Epithelial cell of esophagus (primary cell): ENCODE measurements around the gene PLEKHB2.

Source experiments
- DNase-seq: peaks from one replicate; pipeline ENCODE4 v3.0.0; 2010; ENCODE audit warnings: low read depth
- H3K4me3 ChIP-seq: 2 replicates; pipeline ENCODE4 v1.5.1; 2011; ENCODE audit warnings: mild to moderate bottlenecking, low read length, control low read depth
- TF ChIP-seq, protein P1 (sequence below): IDR thresholded peaks from 2 replicates; pipeline ENCODE4 v1.5.1; 2011; ENCODE audit warnings: low read depth, mild to moderate bottlenecking, low read length, control low read depth, inconsistent platforms; ENCODE audit not compliant: insufficient read depth; ENCODE audit errors: missing control alignments

Gene PLEKHB2

DNA sequence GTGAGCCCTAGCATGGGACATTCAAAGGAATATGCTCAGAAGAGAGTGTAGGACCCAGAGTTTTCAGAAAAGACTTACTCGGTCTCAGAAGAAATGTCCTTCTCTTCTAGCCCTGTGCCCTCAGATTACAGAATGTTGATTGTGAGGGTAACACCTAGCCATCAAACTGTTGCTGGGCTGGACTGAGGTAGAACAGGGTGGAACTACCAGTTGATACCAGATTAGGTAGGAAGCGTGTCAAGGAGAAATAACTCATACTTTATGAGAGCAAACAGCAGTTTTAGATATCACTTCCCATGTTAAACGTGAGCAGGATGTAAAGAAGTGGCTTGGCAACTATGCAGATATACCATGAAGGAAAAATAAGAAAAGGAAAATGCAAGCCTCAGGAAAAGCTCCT is 22.8 kb downstream of the PLEKHB2 start:
- TF ChIP-seq, protein P1, sequence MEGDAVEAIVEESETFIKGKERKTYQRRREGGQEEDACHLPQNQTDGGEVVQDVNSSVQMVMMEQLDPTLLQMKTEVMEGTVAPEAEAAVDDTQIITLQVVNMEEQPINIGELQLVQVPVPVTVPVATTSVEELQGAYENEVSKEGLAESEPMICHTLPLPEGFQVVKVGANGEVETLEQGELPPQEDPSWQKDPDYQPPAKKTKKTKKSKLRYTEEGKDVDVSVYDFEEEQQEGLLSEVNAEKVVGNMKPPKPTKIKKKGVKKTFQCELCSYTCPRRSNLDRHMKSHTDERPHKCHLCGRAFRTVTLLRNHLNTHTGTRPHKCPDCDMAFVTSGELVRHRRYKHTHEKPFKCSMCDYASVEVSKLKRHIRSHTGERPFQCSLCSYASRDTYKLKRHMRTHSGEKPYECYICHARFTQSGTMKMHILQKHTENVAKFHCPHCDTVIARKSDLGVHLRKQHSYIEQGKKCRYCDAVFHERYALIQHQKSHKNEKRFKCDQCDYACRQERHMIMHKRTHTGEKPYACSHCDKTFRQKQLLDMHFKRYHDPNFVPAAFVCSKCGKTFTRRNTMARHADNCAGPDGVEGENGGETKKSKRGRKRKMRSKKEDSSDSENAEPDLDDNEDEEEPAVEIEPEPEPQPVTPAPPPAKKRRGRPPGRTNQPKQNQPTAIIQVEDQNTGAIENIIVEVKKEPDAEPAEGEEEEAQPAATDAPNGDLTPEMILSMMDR = no peak
- DNase-seq = no peak
- no peak overlapping the region for H3K4me3 ChIP-seq

DNA sequence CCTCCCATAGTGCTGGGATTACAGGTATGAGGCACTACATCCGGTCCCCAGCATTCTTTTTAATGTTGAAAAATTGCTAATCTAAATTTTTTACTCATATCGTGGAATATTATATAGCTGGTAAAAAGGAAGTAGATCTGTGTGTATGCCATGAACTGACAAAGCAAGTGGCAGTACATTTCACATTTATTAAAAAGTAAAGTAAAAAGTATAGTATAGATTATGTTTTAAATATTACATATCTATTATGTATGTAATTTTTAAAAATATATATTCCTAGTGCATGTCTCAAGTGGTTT is 25.1 kb downstream of the PLEKHB2 start:
- no peak for DNase-seq
- H3K4me3 ChIP-seq = no peak overlapping the region
- TF ChIP-seq, protein P1 = no peak

DNA sequence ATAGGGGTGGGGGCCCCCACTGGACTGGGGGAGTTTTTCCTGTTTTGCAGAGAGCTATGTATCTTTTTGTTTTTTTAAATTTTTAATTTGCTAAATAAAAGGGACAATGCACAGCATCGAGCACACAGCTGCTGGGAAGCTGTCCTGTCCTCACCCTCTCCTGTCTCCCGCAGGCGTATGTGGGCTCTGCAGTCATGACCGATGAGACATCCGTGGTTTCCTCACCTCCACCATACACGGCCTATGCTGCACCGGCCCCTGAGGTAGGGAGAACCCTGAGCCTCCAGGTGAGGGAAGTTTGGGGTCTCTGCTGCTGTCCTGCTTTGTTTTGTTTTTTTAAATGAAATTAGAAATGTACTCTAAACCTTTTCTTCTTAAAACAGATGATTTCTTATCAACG is 27.6 kb downstream of the PLEKHB2 start:
- DNase-seq = no peak
- TF ChIP-seq, protein P1 = no peak
- no peak overlapping the region for H3K4me3 ChIP-seq

DNA sequence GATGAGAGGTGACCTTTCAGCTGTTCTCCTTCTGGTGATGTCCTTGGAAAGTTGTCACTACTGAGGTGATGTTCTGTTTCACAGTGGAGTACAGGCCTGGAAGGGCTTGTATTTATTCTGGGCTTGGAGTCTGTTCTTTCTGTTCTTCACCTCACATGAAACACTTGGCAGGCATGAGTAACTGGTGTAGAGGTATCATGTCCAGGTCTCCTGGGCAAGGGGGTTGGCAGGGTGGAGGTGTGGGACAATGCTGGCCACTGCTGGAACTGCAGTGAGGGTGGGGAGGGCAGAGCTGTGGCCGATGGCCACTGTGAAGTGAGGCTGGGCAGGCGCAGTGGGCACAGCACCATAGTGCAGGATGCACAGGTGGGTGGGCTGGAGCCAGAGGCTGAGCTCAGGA is 35.4 kb downstream of the PLEKHB2 start:
- no peak overlapping the region for H3K4me3 ChIP-seq
- TF ChIP-seq, protein P1 = no peak
- no peak for DNase-seq

DNA sequence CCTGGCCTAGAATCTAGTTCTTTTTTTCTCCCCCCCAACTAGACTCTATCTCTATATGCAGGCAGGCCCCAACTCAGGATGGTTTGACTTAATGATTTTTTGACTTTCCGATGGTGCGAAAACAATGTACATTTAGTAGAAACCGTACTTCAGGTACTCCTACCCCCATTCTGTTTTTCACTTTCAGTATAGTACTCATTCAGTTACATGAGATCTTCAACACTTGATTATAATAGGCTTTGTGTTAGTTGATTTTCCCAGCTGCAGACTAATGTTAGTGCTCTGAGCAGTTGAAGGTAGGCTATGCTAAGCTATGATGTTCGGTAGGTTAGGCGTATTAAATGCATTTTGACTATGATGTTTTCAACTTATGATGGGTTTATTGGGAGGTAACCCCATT is 37.7 kb downstream of the PLEKHB2 start:
- no peak for DNase-seq
- TF ChIP-seq, protein P1 = no peak

DNA sequence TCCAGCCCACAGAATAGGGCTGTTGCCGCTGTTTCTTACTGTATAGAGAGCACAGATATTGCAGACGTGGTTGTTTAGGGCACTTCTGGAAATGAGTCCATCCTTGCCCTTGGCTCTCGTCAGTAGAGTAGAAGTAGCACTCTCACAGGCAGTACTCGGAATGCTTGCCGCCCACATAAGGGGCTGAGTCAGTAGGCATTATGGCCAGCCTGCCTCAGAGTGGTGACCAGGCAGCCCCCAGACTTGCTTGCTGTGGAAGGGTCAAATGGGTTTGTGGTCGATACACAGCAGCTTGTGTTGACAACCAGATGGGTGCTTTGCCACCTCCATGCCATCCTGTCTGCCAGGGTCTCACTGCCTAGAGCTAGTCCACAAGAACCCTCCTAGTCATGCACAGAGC is 38.7 kb downstream of the PLEKHB2 start:
- no peak overlapping the region for H3K4me3 ChIP-seq
- TF ChIP-seq, protein P1 = no peak
- no peak for DNase-seq

More for the DNA sequence above, 37.7 kb downstream of the PLEKHB2 start:
- no peak overlapping the region for H3K4me3 ChIP-seq

DNA sequence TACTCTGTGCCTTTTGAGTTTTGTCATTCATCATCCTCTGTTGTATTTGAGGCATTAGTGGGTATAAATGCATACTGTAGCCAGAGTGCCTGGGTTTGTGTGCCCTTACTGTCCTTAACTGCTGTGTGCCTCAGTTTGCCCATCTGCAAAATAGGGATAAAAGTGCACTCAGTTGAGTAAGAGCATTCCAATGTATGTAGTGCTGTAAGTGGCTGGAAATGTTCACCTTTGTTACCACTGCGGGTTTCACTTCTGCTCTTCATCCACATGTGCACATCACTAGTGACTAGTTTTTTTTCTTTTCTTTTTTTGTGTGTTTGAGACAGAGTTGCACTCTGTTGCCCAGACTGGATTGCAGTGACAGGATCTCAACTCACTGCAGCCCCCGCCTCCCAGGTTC is 39.9 kb downstream of the PLEKHB2 start:
- no peak overlapping the region for H3K4me3 ChIP-seq
- DNase-seq = no peak
- TF ChIP-seq, protein P1 = no peak
